DMS 273 treated with DMSO at 0.1 percent for 48 hours (cell line): ENCODE results near the gene DHX35.

ENCODE experiments used
- DNase-seq: peaks from one replicate; lab custom pipeline; 2025; lab: John Stamatoyannopoulos, UW

The DHX35 gene

DNA sequence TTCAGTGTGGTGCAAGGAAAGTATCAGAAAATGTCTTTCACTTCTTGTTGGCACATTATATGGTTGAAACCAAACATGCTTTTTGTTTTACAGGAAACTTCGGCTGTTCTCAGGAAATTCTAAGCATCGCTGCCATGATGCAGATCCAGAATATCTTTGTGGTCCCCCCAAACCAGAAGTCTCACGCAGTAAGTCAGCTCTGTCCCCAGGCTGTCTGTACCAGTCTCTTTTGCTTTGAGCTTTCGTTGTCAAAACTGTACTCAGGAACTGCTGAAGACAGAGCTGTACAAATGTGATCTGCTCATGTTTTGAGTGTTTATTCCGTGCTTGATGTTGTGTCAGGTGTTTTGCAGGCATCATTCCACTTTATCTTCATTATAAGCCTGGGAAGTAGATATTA, 59.6 kb downstream of the DHX35 start:
- DNase-seq = no peak

DNA sequence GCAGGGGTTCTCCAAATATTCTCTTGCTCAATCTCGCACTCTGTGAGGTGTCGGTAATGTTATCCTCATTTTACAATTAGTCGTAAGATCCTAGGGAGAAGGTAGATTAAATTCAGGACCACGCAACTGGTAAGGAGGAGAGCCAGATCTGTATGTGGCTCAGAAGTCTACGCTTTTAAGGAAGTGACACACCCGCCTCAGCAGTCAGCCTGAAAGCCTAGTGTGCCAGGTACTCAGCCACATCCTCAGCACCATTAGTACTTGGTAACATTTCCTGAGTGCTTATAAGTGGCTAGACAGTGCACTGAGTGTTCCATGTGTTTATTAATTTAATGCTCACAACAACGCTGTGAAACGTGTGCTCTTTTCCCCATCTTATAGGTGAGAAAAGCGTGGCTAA, 63.7 kb downstream of the DHX35 start:
- DNase-seq = no peak

- no peak for DNase-seq
Observed at GRCh38 chr20:39029364-39029763, 67.2 kb downstream of the DHX35 start.

DNA sequence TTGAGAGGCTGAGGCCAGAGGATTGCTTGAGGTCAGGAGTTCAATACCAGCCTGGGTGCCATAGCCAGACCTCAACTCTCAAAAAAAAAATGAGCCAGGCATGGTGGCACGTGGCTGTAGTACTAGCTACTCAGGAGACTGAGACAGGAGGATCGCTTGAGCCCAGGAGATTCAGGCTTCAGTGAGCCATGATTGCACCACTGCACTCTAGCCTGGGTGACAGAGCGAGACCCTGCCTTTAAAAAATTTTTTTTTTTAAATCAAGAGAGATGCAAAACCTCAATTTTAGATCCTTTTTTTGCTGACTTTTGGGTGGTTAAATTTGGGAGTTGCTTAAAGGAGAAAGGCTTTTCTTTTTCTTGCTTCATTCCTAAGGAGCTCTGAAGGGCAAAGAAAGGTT, 70.9 kb downstream of the DHX35 start:
- DNase-seq = no peak

- DNase-seq = no peak
Observed at GRCh38 chr20:39036011-39036410, 73.9 kb downstream of the DHX35 start.

- DNase-seq = no peak
Observed at GRCh38 chr20:39036851-39037250, 74.7 kb downstream of the DHX35 start.

GRCh38 chr20:39038047-39038446, 75.9 kb downstream of the DHX35 start:
- no peak for DNase-seq

GRCh38 chr20:39038495-39038894, 76.4 kb downstream of the DHX35 start:
- no peak for DNase-seq

DNA sequence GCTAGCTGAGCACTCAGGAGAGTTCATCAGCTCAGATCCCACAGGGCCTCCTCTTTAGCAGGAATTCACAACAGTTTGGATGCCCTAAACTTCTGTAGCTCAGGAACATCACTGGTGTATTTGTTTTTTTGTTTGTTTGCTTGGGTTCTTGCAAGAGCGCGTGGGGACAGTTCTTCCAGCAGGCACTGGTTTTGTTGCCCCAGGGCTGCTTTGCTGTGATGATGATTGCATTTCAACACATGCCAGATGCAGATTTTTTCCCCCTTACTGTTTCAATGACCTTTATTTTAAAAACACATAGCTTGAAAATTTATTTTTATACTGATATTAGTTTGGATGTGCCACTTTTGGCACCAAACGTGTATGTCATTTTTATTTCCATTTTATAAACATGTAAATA, 77.1 kb downstream of the DHX35 start:
- DNase-seq = no peak

GRCh38 chr20:39040116-39040515, 78.0 kb downstream of the DHX35 start:
- DNase-seq = no peak

DNA sequence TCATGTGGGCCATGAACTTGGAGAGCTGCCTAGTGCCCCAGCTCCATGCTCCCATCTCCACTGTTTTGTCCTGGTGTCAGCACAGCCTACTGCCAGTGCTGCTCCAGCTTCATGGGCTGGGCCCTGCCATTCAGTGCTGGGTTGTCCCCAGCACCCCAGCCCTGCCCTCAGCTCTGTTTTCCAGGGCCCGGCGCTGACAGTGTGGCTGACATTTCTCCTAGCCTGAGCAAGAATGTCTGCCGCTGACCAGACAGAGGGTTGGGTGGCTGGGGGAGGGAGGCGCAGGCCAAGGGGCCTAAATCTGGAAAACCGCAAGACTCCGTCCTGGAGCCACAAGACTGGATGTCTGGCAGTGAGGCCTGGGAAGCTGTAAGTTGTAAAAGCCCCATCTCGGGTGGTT, 78.9 kb downstream of the DHX35 start:
- DNase-seq = no peak

DNA sequence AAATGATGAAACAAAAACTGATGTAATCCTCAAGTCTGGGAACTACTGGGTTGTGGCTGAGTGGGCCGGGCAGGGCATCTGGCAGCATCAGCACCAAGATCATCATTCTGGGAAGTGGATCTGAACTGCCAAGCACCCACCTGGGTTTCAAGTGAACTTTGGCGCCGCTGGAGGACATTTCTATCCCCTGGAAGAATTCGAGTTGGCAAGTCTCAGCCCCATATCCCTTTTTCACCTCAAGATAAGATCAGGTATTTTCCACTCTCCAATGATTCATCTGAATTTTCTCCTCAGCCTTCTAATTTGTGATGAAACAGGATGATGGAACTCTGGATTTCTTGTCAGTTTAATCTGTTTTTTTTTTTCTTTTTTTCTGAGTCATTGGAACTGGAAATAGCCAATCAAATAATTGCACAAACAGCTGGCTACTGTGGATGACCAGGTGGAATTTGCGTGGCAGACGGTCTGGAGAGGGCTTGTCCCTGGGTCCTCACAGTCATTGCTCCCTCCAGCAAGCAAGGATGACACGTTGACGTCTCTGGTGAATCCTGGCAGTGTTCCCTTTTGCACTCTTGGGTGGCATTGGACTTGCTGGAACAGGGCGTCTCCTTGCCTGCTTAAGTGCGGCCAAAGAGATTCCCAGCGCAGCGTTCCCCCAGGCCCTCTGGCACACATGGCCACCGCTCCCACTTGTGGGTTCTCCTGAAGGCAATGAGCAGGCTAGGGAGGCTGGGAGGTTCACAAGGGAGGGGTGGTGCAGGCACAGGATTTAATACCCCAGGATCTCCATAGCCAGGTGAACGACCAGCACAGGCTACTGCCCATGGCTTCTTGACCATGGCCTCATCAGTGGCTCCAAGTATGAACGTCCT, 80.4 kb downstream of the DHX35 start:
- no peak for DNase-seq

GRCh38 chr20:39044501-39044900, 82.4 kb downstream of the DHX35 start:
- no peak for DNase-seq

DNA sequence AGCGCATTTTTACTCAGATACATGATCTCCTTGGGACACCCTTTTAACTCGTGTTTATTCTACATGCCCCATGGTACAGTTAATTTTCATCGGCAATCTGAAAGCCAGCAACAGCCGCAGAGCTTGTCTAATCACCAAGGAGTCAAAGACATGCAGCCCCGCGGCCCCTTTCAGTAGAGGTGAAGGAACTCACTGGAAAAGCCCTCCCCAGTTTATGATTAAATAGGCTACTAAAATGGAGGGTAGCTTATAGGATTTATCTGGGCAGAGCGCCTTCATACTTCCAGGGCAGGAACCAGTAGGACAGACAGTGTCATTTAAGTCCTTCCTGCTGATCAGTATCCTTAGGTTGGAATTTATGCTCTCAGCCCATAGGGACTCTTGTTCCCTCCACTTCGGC, 83.5 kb downstream of the DHX35 start:
- no peak for DNase-seq

GRCh38 chr20:39047417-39047985, 85.4 kb downstream of the DHX35 start:
- no peak for DNase-seq

DNA sequence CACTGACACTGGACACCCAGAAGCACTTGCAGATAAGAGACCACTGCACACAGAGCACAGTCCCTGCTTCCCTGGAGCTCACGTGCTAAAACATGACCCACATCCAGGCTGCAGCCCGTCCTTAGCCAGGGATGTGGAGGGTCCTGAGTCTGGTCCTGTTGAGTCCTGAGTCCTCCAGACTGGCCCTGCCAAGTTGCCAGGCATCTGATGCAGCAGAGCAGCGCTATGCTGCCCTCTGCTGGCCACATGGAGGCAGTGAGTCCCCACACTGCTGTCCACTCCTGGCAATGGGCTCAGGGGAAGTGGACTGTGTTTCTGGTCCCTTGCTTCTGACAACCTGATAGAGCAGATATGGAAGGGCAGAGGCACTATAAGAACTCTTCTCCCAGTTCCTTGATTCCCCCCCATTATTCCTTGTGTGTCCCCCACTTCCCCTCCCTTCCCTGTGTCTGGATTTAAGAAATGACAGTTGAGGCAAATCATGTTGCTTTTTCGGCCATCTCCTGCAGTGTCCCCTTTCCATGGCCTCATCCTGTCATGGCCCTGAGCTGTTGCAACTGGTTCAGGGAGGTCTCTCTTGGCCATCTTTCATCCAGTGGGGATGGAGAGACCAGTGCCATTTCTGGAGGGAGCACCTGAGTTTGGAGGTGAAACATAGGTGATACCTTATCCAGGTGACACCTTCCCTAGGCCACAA, 86.0 kb downstream of the DHX35 start:
- DNase-seq = no peak

- DNase-seq = no peak
Observed at GRCh38 chr20:39049148-39049547, 87.0 kb downstream of the DHX35 start.

- no peak for DNase-seq
Observed at GRCh38 chr20:39049684-39050554, 87.8 kb downstream of the DHX35 start.

GRCh38 chr20:39050555-39050902, 88.4 kb downstream of the DHX35 start:
- no peak for DNase-seq

GRCh38 chr20:39052676-39053075, 90.5 kb downstream of the DHX35 start:
- DNase-seq = no peak

- DNase-seq = no peak
Observed at GRCh38 chr20:39057143-39057542, 95.0 kb downstream of the DHX35 start.

DNA sequence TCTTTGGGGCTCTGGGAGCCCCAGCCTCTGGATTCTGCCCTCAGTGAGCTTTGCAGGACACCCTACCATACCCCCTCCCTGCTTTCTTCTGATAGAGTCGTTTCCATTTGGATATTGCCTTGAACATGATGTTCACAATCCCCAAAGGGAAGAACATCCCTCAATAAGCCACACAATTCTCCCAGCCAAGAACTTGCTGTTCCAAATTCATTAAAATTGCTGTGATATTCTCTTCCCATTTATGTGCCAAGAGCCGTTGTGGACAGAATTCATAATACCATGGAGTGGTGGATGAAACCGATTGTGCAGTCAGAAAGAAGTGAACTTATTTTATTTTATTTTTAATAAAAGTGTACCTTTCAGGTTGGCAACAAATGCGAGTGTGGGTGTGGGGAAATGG, 95.8 kb downstream of the DHX35 start:
- DNase-seq = no peak
